GM18526 (cell line): ENCODE data around the gene AZIN2.

Experiments used
- POLR2A ChIP-seq: IDR thresholded peaks from 3 replicates; pipeline ENCODE4 v1.6.1; 2011; ENCODE audit not compliant: insufficient read length; ENCODE audit errors: extremely low read depth

Gene AZIN2

GRCh38 chr1:33049371-33049770, 31.6 kb upstream of the AZIN2 start:
- no peak for TF ChIP-seq POLR2A

GRCh38 chr1:33050221-33051076, 30.5 kb upstream of the AZIN2 start:
- no peak for TF ChIP-seq POLR2A

- no peak for TF ChIP-seq POLR2A
These were observed 25.5 kb upstream of the AZIN2 start for GRCh38 chr1:33055210-33056008.

- TF ChIP-seq POLR2A = no peak
These were observed 24.5 kb upstream of the AZIN2 start for GRCh38 chr1:33056426-33056825.

- no peak for TF ChIP-seq POLR2A
These were observed 23.9 kb upstream of the AZIN2 start for GRCh38 chr1:33057095-33057494.

- TF ChIP-seq POLR2A = no peak
These were observed 20.3 kb upstream of the AZIN2 start for GRCh38 chr1:33060579-33061083.

DNA sequence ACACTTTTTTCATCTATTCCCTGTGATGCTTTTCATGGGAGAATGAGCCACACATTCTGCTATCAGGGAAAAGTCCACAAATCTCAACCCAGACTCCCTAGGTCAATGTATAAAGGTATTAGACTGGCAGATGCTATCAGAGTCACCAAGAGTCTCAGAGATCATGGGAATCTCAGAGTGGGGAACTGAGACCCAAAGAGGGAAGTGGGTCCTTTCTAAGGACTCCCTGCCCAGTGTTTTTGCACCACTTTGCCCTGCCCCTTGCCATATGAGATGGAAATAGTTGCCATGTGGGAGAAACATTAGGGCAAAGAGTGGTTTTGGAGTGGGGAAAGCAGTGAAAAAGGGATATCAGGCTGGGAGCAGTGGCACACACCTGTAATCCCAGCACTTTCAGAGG, 19.1 kb upstream of the AZIN2 start:
- no peak for TF ChIP-seq POLR2A

- TF ChIP-seq POLR2A = no peak
These were observed 15.7 kb upstream of the AZIN2 start for GRCh38 chr1:33065301-33065700.

- no peak for TF ChIP-seq POLR2A
These were observed 10.3 kb upstream of the AZIN2 start for GRCh38 chr1:33070628-33071027.

GRCh38 chr1:33072707-33073106, 8.2 kb upstream of the AZIN2 start:
- no peak for TF ChIP-seq POLR2A

- no peak for TF ChIP-seq POLR2A
These were observed 6.6 kb upstream of the AZIN2 start for GRCh38 chr1:33074193-33074945.

DNA sequence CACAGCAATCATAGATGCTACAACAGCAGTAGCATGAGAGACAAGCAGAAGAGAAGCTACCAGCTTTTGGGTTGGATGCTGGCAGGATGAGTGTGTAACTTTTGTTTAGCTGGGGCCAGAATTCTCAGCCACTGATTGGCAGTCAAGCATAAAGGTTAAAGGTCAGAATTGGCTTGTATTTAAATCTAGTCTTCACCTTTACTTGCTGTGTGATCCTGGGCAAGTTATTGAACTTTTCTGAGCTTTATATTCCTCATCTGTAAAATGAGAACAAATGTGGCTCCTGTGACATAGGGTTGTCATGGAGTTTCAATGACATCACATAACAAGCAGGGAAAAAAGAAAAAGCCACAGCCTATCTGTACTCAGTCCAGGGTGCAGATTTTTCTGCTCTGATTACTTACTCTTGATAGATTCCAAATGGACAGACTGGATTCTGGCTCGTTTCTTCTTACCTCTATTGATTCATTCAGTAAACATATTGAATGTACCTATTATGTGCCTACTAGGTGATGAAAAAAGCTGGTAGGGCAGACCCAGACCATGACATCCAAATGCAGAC, 2.8 kb upstream of the AZIN2 start:
- TF ChIP-seq POLR2A = no peak

- no peak for TF ChIP-seq POLR2A
These were observed 580 bp upstream of the AZIN2 start for GRCh38 chr1:33080373-33080772.

- no peak for TF ChIP-seq POLR2A
These were observed 777 bp downstream of the AZIN2 start for GRCh38 chr1:33081554-33082305.
